Epithelial cell of esophagus (primary cell): ENCODE results near the gene CISD2.
A peak's percentile ranks its signal among the peaks of the same experiment; 100 is the strongest.
"Not testable (repeated sequence)": the region's sequence is repeated elsewhere in the genome, so short reads cannot be mapped to it uniquely, and the experiment has no call there.

Experiments
- DNase-seq: peaks from one replicate; pipeline ENCODE4 v3.0.0; 2010; ENCODE audit warnings: low read depth
- H3K4me3 ChIP-seq: 2 replicates; pipeline ENCODE4 v1.5.1; 2011; ENCODE audit warnings: mild to moderate bottlenecking, low read length, control low read depth
- CTCF ChIP-seq: IDR thresholded peaks from 2 replicates; pipeline ENCODE4 v1.5.1; 2011; ENCODE audit warnings: low read depth, mild to moderate bottlenecking, low read length, control low read depth, inconsistent platforms; ENCODE audit not compliant: insufficient read depth; ENCODE audit errors: missing control alignments

Gene CISD2, protein sequence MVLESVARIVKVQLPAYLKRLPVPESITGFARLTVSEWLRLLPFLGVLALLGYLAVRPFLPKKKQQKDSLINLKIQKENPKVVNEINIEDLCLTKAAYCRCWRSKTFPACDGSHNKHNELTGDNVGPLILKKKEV

DNA sequence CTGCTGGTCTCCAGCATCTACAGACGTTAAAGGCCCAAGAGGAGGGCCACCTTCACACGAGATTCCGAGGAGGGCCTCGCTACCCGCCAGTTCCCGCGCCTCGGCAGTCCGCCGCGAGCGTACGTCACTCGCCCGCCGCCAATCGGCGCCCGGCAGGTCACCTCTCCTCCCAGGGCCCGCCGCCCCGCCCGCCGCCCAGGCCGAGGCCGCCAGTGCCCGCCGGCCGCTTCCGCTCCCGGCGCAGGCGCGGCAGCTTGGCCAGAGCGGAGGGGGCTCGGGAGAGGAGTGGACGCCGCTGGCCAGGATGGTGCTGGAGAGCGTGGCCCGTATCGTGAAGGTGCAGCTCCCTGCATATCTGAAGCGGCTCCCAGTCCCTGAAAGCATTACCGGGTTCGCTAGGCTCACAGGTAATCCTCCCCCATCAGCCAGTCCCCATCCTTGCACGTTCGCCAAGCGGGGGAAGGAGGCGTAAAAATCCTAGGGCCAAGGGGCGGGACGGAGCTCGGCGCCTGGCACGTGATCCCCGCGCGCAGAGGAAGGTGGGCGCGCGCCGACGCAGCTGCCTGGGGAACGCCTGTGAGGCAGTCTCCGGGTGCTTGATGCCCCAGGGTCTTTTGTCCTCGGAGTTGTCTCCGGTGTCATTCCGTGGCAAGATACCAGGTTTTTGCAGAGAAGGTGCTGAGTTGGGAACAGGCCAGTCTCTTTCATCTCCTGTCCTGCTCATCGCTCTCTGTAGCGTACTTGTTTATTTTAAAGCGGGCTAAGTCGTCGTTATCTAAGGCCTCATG lies at the start of gene CISD2:
CISD2 (plus strand) TSS at position 212 of the 788 bp plus-strand sequence; CDS start at position 305, 93 bp downstream.
- peak within 1 kb of the TSS; percentile 75 for H3K4me3 ChIP-seq
- TF ChIP-seq CTCF = no peak
- DNase-seq = peak; percentile 93

DNA sequence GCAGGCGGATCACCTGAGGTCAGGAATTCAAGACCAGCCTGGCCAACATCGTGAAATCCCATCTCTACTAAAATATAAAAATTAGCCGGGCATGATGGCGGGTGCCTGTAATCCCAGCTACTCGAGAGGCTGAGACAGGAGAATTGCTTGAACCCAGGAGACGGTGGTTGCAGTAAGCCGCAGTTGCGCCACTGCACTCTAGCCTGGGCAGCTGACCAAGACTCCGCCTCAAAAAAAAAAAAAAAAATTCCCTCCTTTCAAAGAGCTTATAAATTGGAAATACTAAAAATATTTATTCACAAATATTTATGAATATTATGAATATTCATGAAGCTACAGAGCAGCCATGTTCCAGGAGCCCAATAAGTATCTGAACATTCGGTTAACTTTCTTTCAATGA lies 49.7 kb upstream of the CISD2 start:
- DNase-seq, H3K4me3 ChIP-seq: not testable (repeated sequence)

GRCh38 chr4:102819588-102820365 lies 49.0 kb upstream of the CISD2 start:
- TF ChIP-seq CTCF = no peak
- no peak overlapping the region for H3K4me3 ChIP-seq
- DNase-seq = no peak

DNA sequence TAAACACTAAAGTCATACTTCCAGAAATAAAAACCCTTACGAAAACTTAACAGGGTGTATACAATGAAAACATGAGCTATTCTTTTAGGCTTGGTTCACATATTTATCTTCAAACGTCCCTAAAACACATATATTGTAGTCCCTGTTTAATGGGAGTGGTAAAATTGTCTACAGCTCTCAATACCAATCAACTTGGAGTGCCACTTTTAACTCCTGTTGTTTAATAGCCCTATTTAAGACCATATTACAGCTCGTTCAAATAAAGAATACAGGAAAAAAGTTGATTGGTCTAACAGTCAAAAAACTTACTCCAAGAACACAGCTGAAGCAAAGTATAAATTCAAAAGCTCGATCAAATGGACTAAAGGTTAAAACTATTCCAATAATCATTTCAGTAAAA lies 45.3 kb upstream of the CISD2 start:
- no peak for TF ChIP-seq CTCF
- DNase-seq = no peak
- peak overlapping the region; percentile 93 for H3K4me3 ChIP-seq

GRCh38 chr4:102823897-102824296 lies 44.9 kb upstream of the CISD2 start:
- DNase-seq = no peak
- H3K4me3 ChIP-seq = peak overlapping the region; percentile 93
- TF ChIP-seq CTCF = no peak

- H3K4me3 ChIP-seq = peak overlapping the region; percentile 93
- no peak for DNase-seq
- no peak for TF ChIP-seq CTCF
Observed at GRCh38 chr4:102824398-102824797, 44.4 kb upstream of the CISD2 start.

DNA sequence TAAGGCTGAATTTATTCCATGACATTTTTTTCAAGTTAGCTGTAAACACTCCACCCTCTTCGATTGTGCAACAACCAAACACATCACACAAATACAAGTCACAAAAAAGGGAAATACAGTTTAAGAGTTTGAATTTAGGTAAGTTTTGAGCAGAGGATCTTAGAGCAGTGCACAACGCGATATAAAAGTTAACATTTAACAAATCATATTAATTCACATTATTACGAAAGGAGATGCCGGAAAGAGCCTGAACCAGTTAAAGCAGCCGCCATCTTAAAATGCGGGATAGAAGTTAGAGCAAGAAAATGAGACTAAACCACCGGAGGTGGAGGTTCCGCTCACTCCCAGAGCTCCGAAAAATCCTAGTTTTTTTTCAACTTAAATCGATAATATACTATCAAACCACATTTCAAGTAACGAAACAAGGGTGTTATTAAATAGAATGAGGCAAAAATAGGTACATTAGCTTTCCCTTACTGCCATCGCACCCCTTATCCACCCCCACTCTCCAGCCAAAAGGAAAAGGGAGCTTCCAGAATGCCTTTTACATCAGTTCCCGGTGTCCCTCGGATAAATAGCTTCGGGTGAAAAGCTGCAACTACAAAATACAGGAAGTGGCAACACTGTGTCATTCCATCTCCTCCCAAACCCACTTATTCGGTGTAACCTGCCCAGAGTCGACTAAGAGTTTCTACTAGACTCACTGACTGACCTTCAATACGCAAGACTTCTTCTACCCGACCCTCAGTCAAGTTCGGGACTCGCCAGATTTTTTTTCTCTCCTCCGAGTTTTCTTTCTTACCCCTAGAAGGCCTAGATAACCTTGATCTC lies 43.3 kb upstream of the CISD2 start:
- no peak for TF ChIP-seq CTCF
- H3K4me3 ChIP-seq = peak overlapping the region; percentile 93
- DNase-seq = peak; percentile 74
